ENCODE results near the gene ALG12. TPM values are rescaled to one million over a fixed set of nuclear protein-coding genes. Genes with fewer than 3 reads are reported as not detected.
A peak's percentile ranks its signal among the peaks of the same experiment; 100 is the strongest.

The ALG12 gene
- total RNA-seq, 1 experiment from 2014 or later: 18.2 TPM

- no peak for DNase-seq (ENCODE audit: unreplicated experiment)
- CTCF ChIA-PET: interaction anchor here (0.7 to 1.5 kb wide), 2 partner anchors 17 to 93 kb away, joined by 3 to 5 read pairs; no protein-coding TSS in a partner anchor
- no peak for TF ChIP-seq CTCF (IDR thresholded peaks at IDR 0.05; ENCODE audit: unreplicated experiment)
- Mint-ChIP-seq H3K4me1 (ENCODE audit: insufficient read depth, unreplicated experiment) (peaks cover 11% of the 10 kb centered on the region), H3K9me3 (ENCODE audit: unreplicated experiment) (no peaks in the 10 kb centered on the region), H3K36me3 (ENCODE audit: insufficient read depth, unreplicated experiment) (no peaks in the 10 kb centered on the region), H3K27me3 (ENCODE audit: insufficient read depth, unreplicated experiment) (no peaks in the 10 kb centered on the region), H3K27ac (ENCODE audit: low read depth, unreplicated experiment) (no peak overlapping the region), H3K4me3 (ENCODE audit: unreplicated experiment) (peak overlapping the region; percentile 28)
- POLR2A ChIA-PET: interaction anchor here (1.3 to 2.4 kb wide), 6 partner anchors 9 to 25 kb away, joined by 5 to 16 read pairs (median 12); partner anchors contain the start of gene PIM3
- no TSS peak for BruUV-seq (replicated peaks)
- intact Hi-C loops (cut with micrococcal nuclease): loop anchor here (1.0 kb wide), 1 partner anchor 23 kb away; the partner anchor contains the start of gene PIM3
These were observed 18.9 kb upstream of the ALG12 start for GRCh38 chr22:49936973-49937757.

- no peak for TF ChIP-seq CTCF (IDR thresholded peaks at IDR 0.05; ENCODE audit: unreplicated experiment)
- H3K27ac Mint-ChIP-seq (ENCODE audit: low read depth, unreplicated experiment): no peak overlapping the region
- no peaks in the 10 kb centered on the region for H3K27me3 Mint-ChIP-seq (ENCODE audit: insufficient read depth, unreplicated experiment)
- CTCF ChIA-PET: interaction anchor here (0.7 to 1.5 kb wide), 2 partner anchors 18 to 94 kb away, joined by 3 to 5 read pairs; no protein-coding TSS in a partner anchor
- peak; percentile 96 for DNase-seq (ENCODE audit: unreplicated experiment)
- H3K4me1 Mint-ChIP-seq (ENCODE audit: insufficient read depth, unreplicated experiment): peaks cover 11% of the 10 kb centered on the region
- no TSS peak for BruUV-seq (replicated peaks)
- no peaks in the 10 kb centered on the region for H3K9me3 Mint-ChIP-seq (ENCODE audit: unreplicated experiment)
- POLR2A ChIA-PET: interaction anchor here (0.6 to 2.4 kb wide), 9 partner anchors 10 to 31 kb away, joined by 3 to 16 read pairs (median 9); partner anchors contain the start of gene PIM3
- peak overlapping the region; percentile 28 for H3K4me3 Mint-ChIP-seq (ENCODE audit: unreplicated experiment)
- intact Hi-C loops (cut with micrococcal nuclease): loop anchor here (1.0 kb wide), 1 partner anchor 24 kb away; the partner anchor contains the start of gene PIM3
- no peaks in the 10 kb centered on the region for H3K36me3 Mint-ChIP-seq (ENCODE audit: insufficient read depth, unreplicated experiment)
These were observed 18.1 kb upstream of the ALG12 start for GRCh38 chr22:49936018-49936972.

GRCh38 chr22:49935561-49935960 is 17.3 kb upstream of the ALG12 start:
- Mint-ChIP-seq H3K36me3 (ENCODE audit: insufficient read depth, unreplicated experiment) (peaks cover 1% of the 10 kb centered on the region), H3K4me3 (ENCODE audit: unreplicated experiment) (peak overlapping the region; percentile 67), H3K9me3 (ENCODE audit: unreplicated experiment) (no peaks in the 10 kb centered on the region), H3K4me1 (ENCODE audit: insufficient read depth, unreplicated experiment) (peaks cover 16% of the 10 kb centered on the region), H3K27me3 (ENCODE audit: insufficient read depth, unreplicated experiment) (no peaks in the 10 kb centered on the region), H3K27ac (ENCODE audit: low read depth, unreplicated experiment) (no peak overlapping the region)
- peak; percentile 64 for DNase-seq (ENCODE audit: unreplicated experiment)
- CTCF ChIA-PET: interaction anchor here (1.5 kb wide), 1 partner anchor 95 kb away, joined by 5 read pairs; no protein-coding TSS in a partner anchor
- POLR2A ChIA-PET: interaction anchor here (0.6 to 2.4 kb wide), 9 partner anchors 11 to 32 kb away, joined by 3 to 16 read pairs (median 9); partner anchors contain the start of gene PIM3
- BruUV-seq (replicated peaks): no TSS peak
- TF ChIP-seq CTCF (IDR thresholded peaks at IDR 0.05; ENCODE audit: unreplicated experiment): no peak
- intact Hi-C loops (cut with micrococcal nuclease): no loop called here

Data from MCF 10A (cell line).